ENCODE data around the gene KPNA3.

- TF ChIP-seq CTCF (IDR thresholded peaks at IDR 0.05; ENCODE audit: low read depth, low read length, poor library complexity, severe bottlenecking) (no peak), EZH2phosphoT487 (IDR thresholded peaks at IDR 0.05; ENCODE audit: borderline replicate concordance, low read length) (no peak)
Observed at GRCh38 chr13:49802426-49802825, 9.9 kb upstream of the KPNA3 start.
